K562 (cell line): ENCODE data around the gene FAM228A.
"Not testable (repeated sequence)": the region's sequence is repeated elsewhere in the genome, so short reads cannot be mapped to it uniquely, and the experiment has no call there.

ENCODE experiments used
- CAMTA2 ChIP-seq: fragments of 250-450 bp; sonication (Bioruptor Pico); conservative IDR thresholded peaks from 2 replicates; pipeline ENCODE4 v1.5.1; 2022
- CTCF ChIP-seq, 3 experiments: IDR thresholded peaks in 2 of 3; conservative IDR thresholded peaks in 1 of 3; 2 replicates each; pipeline ENCODE4 v1.5.1; 2011 to 2012; ENCODE audit warnings: low read length in 3 of 3, mild to moderate bottlenecking in 3 of 3, control low read depth in 2 of 3, improper control_type of control experiment in 1 of 3, inconsistent platforms in 1 of 3, low read depth in 1 of 3, mixed read lengths in 1 of 3, moderate library complexity in 1 of 3; ENCODE audit not compliant: insufficient read depth in 2 of 3
- RAD21 ChIP-seq, 2 experiments: fragments of 250-450 bp in 1 of 2; fragments of 450-650 bp in 1 of 2; sonication (Bioruptor Pico) in 1 of 2; formaldehyde crosslinking in 1 of 2; IDR thresholded peaks in 1 of 2; conservative IDR thresholded peaks in 1 of 2; 2 replicates each; pipeline versions ENCODE4 v1.4.0 to v1.8.0; 2020 to 2022; ENCODE audit warnings: mild to moderate bottlenecking in 2 of 2, moderate library complexity in 1 of 2
- SP1 ChIP-seq: sonication (generic); formaldehyde crosslinking; IDR thresholded peaks from 2 replicates; pipeline ENCODE4 v1.8.1; 2022; ENCODE audit warnings: mild to moderate bottlenecking, missing genetic modification reagents
- ZNF274 ChIP-seq: IDR thresholded peaks from 2 replicates; pipeline ENCODE4 v1.6.1; 2011; ENCODE audit warnings: low read depth, mild to moderate bottlenecking, low read length, moderate library complexity, borderline replicate concordance

GRCh38 chr2:24197213-24197612 is 22.4 kb downstream of the FAM228A start:
- TF ChIP-seq ZNF274; CTCF (IDR thresholded peaks at IDR 0.05 in 2 of 3, conservative IDR thresholded peaks at IDR 0.05 in 1 of 3; ENCODE audit: insufficient read depth in 2 of 3, low read depth in 1 of 3, low read length in 3 of 3); SP1; RAD21 (CRISPR knock-in tag; conservative IDR thresholded peaks at IDR 0.05 in 1 of 2, IDR thresholded peaks at IDR 0.05 in 1 of 2); CAMTA2 (CRISPR knock-in tag): not testable (repeated sequence)
